ENCODE measurements around the gene TOGARAM2.

Gene TOGARAM2

DNA sequence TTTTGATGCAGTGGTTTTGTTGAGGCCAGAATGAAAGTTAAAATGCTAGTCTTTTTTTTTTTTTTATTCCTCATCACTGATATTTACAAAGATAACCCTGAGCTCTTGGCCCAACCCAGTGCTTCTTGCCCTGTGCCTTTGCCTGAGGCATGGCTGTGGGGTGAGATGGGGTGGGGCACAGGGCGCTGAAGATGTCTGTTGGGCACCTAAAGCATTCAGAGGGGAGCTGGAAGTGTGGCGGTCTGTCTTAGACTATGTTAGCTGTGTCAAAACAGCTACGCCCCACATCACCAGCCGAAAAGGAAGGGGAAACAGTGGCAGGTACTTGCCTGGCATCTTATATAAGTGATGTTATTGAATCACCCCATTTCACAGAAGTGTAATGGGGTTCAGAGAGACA is 20.7 kb downstream of the TOGARAM2 start:
- H3K4me3 ChIP-seq (ENCODE audit: low read depth in 1 of 2, low read length in 1 of 2): no peak overlapping the region
- no peaks in the 10 kb centered on the region for H3K27me3 ChIP-seq

DNA sequence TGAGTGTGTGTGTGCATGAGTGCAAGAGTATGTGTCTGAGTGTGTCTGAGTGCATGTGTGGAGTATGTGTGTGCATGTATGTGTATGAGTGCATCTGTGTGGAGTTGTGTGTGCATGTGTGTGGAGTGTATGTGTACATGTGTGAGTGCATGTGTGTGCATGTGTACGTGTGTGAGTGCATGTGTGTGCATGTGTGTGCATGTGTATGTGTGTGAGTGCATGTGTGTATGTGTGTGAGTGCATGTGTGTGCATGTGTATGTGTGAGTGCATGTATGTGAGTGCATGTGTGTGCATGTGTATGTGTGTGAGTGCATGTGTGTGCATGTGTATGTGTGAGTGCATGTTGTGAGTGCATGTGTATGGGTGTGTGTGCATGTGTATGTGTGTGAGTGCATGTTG is 23.7 kb downstream of the TOGARAM2 start:
- TF ChIP-seq, protein P1, sequence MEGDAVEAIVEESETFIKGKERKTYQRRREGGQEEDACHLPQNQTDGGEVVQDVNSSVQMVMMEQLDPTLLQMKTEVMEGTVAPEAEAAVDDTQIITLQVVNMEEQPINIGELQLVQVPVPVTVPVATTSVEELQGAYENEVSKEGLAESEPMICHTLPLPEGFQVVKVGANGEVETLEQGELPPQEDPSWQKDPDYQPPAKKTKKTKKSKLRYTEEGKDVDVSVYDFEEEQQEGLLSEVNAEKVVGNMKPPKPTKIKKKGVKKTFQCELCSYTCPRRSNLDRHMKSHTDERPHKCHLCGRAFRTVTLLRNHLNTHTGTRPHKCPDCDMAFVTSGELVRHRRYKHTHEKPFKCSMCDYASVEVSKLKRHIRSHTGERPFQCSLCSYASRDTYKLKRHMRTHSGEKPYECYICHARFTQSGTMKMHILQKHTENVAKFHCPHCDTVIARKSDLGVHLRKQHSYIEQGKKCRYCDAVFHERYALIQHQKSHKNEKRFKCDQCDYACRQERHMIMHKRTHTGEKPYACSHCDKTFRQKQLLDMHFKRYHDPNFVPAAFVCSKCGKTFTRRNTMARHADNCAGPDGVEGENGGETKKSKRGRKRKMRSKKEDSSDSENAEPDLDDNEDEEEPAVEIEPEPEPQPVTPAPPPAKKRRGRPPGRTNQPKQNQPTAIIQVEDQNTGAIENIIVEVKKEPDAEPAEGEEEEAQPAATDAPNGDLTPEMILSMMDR (IDR thresholded peaks at IDR 0.05): no peak
- Histone ChIP-seq H3K4me3 (ENCODE audit: low read depth in 1 of 2, low read length in 1 of 2) (no peak overlapping the region), H3K4me1 (ENCODE audit: control insufficient read depth in 1 of 2, insufficient read depth in 1 of 2, low read depth in 1 of 2, low read length in 1 of 2) (peaks cover 15 to 18% of the 10 kb centered on the region in 2 experiments), H3K27me3 (no peaks in the 10 kb centered on the region), H3K36me3 (no peaks in the 10 kb centered on the region), H3K27ac (no peak overlapping the region), H3K9me3 (no peaks in the 10 kb centered on the region)

More for the DNA sequence above, 20.7 kb downstream of the TOGARAM2 start:
- Histone ChIP-seq H3K4me1 (ENCODE audit: control insufficient read depth in 1 of 2, insufficient read depth in 1 of 2, low read depth in 1 of 2, low read length in 1 of 2) (peaks cover 22% of the 10 kb centered on the region in 2 experiments), H3K36me3 (no peaks in the 10 kb centered on the region), H3K27ac (no peak overlapping the region), H3K9me3 (no peaks in the 10 kb centered on the region)
- TF ChIP-seq, protein P1 (IDR thresholded peaks at IDR 0.05): no peak

DNA sequence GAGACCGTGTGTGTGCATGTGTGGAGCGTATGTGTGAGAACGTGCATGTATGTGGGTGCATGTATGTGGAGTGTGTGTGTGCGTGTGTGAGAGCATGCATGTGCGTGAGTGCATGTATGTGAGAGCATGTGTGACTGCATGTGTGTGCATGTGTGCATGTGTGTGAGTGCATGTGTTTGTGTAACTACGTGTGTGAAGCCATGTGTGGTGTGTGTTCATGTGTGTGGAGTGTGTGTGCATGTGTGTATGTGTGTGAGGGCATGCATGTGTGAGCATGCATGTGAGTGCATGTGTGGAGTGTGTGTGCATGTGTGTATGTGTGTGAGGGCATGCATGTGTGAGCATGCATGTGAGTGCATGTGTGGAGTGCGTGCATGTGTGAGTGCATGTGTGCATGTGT is 24.2 kb downstream of the TOGARAM2 start:
- no peaks in the 10 kb centered on the region for H3K9me3 ChIP-seq
- H3K27ac ChIP-seq: no peak overlapping the region
- H3K4me3 ChIP-seq (ENCODE audit: low read depth in 1 of 2, low read length in 1 of 2): no peak overlapping the region
- peaks cover 10 to 12% of the 10 kb centered on the region in 2 experiments for H3K4me1 ChIP-seq (ENCODE audit: control insufficient read depth in 1 of 2, insufficient read depth in 1 of 2, low read depth in 1 of 2, low read length in 1 of 2)
- TF ChIP-seq, protein P1 (IDR thresholded peaks at IDR 0.05): no peak
- H3K27me3 ChIP-seq: no peaks in the 10 kb centered on the region
- H3K36me3 ChIP-seq: no peaks in the 10 kb centered on the region

DNA sequence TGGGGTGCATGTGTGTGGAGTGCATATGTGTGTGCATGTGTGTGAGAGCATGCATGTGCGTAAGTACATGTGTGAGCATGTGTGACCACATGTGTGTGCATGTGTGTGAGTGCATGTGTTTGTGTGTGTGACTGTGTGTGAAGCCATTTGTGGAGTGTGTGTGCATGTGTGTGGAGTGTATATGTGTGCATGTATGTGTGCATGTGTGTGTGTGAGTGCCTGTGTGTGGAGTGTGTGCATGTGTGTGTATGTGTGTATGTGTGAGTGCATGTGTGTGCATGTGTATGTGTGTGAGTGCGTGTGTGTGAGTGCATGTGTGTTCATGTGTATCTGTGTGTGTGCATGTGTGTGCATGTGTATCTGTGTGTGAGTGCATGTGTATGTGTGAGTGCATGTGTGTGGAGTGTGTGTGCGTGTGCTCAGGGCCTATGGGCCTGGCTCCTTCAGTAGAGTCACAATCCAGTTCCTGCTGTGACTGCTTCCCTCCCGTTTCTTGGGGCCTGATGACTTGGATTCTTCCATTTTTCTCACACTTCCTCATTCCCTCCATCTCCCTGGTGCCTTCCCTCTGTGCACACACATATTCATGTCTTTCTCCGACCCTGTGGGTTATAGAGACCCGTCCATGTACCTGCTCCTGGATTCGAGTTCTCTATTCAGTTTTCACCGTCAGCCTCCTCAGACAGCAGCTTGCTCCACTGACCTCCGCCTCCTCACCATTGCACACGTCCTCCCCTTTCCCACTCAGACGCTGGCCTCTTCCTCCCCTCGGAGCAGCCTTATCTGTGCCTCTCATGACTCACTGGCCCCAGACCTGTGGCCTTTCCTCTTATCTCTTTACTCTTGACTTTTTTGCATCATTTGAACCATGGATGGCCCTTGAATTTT is 25.2 kb downstream of the TOGARAM2 start:
- Histone ChIP-seq H3K27me3 (no peaks in the 10 kb centered on the region), H3K27ac (no peak overlapping the region), H3K4me1 (ENCODE audit: control insufficient read depth in 1 of 2, insufficient read depth in 1 of 2, low read depth in 1 of 2, low read length in 1 of 2) (peaks cover 7 to 8% of the 10 kb centered on the region in 2 experiments), H3K4me3 (ENCODE audit: low read depth in 1 of 2, low read length in 1 of 2) (no peak overlapping the region), H3K9me3 (no peaks in the 10 kb centered on the region), H3K36me3 (no peaks in the 10 kb centered on the region)
- TF ChIP-seq, protein P1 (IDR thresholded peaks at IDR 0.05): no peak

DNA sequence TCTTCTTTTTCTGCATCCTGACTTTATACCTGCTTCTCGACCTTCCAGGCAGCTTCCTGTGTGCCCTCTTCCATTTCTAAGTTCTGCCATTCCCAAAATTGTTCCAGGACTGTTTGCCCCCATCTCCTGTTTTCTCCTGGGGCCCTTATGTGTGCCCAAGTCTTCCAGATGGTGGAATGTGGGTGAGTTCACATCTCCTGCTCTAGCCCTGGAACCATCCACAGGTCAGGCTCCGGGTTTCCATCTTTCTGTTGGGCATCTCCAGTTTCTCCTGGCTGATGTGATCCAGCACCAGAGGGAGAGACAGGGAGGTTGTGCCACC is 25.8 kb downstream of the TOGARAM2 start:
- no peak overlapping the region for H3K4me3 ChIP-seq (ENCODE audit: low read depth in 1 of 2, low read length in 1 of 2)
- peaks cover 13 to 14% of the 10 kb centered on the region in 2 experiments for H3K4me1 ChIP-seq (ENCODE audit: control insufficient read depth in 1 of 2, insufficient read depth in 1 of 2, low read depth in 1 of 2, low read length in 1 of 2)
- TF ChIP-seq, protein P1 (IDR thresholded peaks at IDR 0.05): no peak
- H3K27me3 ChIP-seq: no peaks in the 10 kb centered on the region
- H3K36me3 ChIP-seq: no peaks in the 10 kb centered on the region
- no peaks in the 10 kb centered on the region for H3K9me3 ChIP-seq
- no peak overlapping the region for H3K27ac ChIP-seq
